ENCODE results near the gene HBM.
"Not testable (repeated sequence)": the region's sequence is repeated elsewhere in the genome, so short reads cannot be mapped to it uniquely, and the experiment has no call there.

Gene HBM

GRCh38 chr16:170788-171187 is 5.0 kb downstream of the HBM start:
- Histone ChIP-seq H3K36me3 (ENCODE audit: control insufficient read depth, insufficient read depth, low read length) (no peaks in the 10 kb centered on the region), H3K9ac (ENCODE audit: low read depth, low read length) (no peak overlapping the region), H3K27ac (ENCODE audit: low read depth, low read length) (no peak overlapping the region), H3K4me3 (ENCODE audit: low read depth, low read length) (no peak overlapping the region), H3K9me3 (ENCODE audit: control insufficient read depth, insufficient read depth, low read length) (no peaks in the 10 kb centered on the region), H3K27me3 (ENCODE audit: control insufficient read depth, insufficient read depth, low read length) (peaks cover 88% of the 10 kb centered on the region), H3K4me1 (ENCODE audit: control insufficient read depth, insufficient read depth, low read length) (peaks cover 17% of the 10 kb centered on the region)

DNA sequence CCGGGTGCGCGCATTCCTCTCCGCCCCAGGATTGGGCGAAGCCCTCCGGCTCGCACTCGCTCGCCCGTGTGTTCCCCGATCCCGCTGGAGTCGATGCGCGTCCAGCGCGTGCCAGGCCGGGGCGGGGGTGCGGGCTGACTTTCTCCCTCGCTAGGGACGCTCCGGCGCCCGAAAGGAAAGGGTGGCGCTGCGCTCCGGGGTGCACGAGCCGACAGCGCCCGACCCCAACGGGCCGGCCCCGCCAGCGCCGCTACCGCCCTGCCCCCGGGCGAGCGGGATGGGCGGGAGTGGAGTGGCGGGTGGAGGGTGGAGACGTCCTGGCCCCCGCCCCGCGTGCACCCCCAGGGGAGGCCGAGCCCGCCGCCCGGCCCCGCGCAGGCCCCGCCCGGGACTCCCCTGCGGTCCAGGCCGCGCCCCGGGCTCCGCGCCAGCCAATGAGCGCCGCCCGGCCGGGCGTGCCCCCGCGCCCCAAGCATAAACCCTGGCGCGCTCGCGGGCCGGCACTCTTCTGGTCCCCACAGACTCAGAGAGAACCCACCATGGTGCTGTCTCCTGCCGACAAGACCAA is 6.7 kb downstream of the HBM start, which contains the start of gene HBA2:
Gene HBA2 (plus strand): TSS at position 503 of the 568 bp plus-strand sequence. CDS start 37 bp downstream, at position 540.
- H3K9me3 ChIP-seq (ENCODE audit: control insufficient read depth, insufficient read depth, low read length); H3K9ac ChIP-seq (ENCODE audit: low read depth, low read length); H3K4me1 ChIP-seq (ENCODE audit: control insufficient read depth, insufficient read depth, low read length); H3K4me3 ChIP-seq (ENCODE audit: low read depth, low read length); H3K27ac ChIP-seq (ENCODE audit: low read depth, low read length); H3K36me3 ChIP-seq (ENCODE audit: control insufficient read depth, insufficient read depth, low read length): not testable (repeated sequence)
- H3K27me3 ChIP-seq (ENCODE audit: control insufficient read depth, insufficient read depth, low read length) = peaks cover 83% of the 10 kb centered on the region

GRCh38 chr16:173211-173854 is 7.6 kb downstream of the HBM start:
- H3K4me3 ChIP-seq (ENCODE audit: low read depth, low read length); H3K27ac ChIP-seq (ENCODE audit: low read depth, low read length); H3K36me3 ChIP-seq (ENCODE audit: control insufficient read depth, insufficient read depth, low read length); H3K9ac ChIP-seq (ENCODE audit: low read depth, low read length); H3K4me1 ChIP-seq (ENCODE audit: control insufficient read depth, insufficient read depth, low read length); H3K9me3 ChIP-seq (ENCODE audit: control insufficient read depth, insufficient read depth, low read length): not testable (repeated sequence)
- peaks cover 83% of the 10 kb centered on the region for H3K27me3 ChIP-seq (ENCODE audit: control insufficient read depth, insufficient read depth, low read length)

DNA sequence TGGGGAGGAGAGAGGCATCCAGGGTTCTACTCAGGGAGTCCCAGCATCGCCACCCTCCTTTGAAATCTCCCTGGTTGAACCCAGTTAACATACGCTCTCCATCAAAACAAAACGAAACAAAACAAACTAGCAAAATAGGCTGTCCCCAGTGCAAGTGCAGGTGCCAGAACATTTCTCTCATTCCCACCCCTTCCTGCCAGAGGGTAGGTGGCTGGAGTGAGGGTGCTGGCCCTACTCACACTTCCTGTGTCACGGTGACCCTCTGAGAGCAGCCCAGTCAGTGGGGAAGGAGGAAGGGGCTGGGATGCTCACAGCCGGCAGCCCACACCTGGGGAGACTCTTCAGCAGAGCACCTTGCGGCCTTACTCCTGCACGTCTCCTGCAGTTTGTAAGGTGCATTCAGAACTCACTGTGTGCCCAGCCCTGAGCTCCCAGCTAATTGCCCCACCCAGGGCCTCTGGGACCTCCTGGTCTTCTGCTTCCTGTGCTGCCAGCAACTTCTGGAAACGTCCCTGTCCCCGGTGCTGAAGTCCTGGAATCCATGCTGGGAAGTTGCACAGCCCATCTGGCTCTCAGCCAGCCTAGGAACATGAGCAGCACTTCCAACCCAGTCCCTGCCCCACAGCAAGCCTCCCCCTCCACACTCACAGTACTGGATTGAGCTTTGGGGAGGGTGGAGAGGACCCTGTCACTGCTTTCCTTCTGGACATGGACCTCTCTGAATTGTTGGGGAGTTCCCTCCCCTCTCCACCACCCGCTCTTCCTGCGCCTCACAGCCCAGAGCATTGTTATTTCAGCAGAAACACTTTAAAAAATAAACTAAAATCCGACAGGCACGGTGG is 8.4 kb downstream of the HBM start:
- H3K9ac ChIP-seq (ENCODE audit: low read depth, low read length); H3K27ac ChIP-seq (ENCODE audit: low read depth, low read length); H3K9me3 ChIP-seq (ENCODE audit: control insufficient read depth, insufficient read depth, low read length); H3K36me3 ChIP-seq (ENCODE audit: control insufficient read depth, insufficient read depth, low read length); H3K4me3 ChIP-seq (ENCODE audit: low read depth, low read length); H3K4me1 ChIP-seq (ENCODE audit: control insufficient read depth, insufficient read depth, low read length): not testable (repeated sequence)
- H3K27me3 ChIP-seq (ENCODE audit: control insufficient read depth, insufficient read depth, low read length) = peaks cover 83% of the 10 kb centered on the region

- Histone ChIP-seq H3K4me1 (ENCODE audit: control insufficient read depth, insufficient read depth, low read length) (0 out of 2 replicates have a peak, but pooled peaks cover 3% of the 10 kb centered on the region), H3K9ac (ENCODE audit: low read depth, low read length) (no peak overlapping the region), H3K27me3 (ENCODE audit: control insufficient read depth, insufficient read depth, low read length) (peaks cover 85% of the 10 kb centered on the region), H3K36me3 (ENCODE audit: control insufficient read depth, insufficient read depth, low read length) (no peaks in the 10 kb centered on the region), H3K27ac (ENCODE audit: low read depth, low read length) (no peak overlapping the region), H3K9me3 (ENCODE audit: control insufficient read depth, insufficient read depth, low read length) (no peaks in the 10 kb centered on the region), H3K4me3 (ENCODE audit: low read depth, low read length) (no peak overlapping the region)
Observed at GRCh38 chr16:175011-175949, 9.5 kb downstream of the HBM start.

- not testable (repeated sequence) for H3K4me1 ChIP-seq (ENCODE audit: control insufficient read depth, insufficient read depth, low read length); H3K4me3 ChIP-seq (ENCODE audit: low read depth, low read length); H3K36me3 ChIP-seq (ENCODE audit: control insufficient read depth, insufficient read depth, low read length); H3K27ac ChIP-seq (ENCODE audit: low read depth, low read length); H3K9ac ChIP-seq (ENCODE audit: low read depth, low read length); H3K9me3 ChIP-seq (ENCODE audit: control insufficient read depth, insufficient read depth, low read length)
- peaks cover 86% of the 10 kb centered on the region for H3K27me3 ChIP-seq (ENCODE audit: control insufficient read depth, insufficient read depth, low read length)
Observed at GRCh38 chr16:176006-176405, 10.2 kb downstream of the HBM start.

DNA sequence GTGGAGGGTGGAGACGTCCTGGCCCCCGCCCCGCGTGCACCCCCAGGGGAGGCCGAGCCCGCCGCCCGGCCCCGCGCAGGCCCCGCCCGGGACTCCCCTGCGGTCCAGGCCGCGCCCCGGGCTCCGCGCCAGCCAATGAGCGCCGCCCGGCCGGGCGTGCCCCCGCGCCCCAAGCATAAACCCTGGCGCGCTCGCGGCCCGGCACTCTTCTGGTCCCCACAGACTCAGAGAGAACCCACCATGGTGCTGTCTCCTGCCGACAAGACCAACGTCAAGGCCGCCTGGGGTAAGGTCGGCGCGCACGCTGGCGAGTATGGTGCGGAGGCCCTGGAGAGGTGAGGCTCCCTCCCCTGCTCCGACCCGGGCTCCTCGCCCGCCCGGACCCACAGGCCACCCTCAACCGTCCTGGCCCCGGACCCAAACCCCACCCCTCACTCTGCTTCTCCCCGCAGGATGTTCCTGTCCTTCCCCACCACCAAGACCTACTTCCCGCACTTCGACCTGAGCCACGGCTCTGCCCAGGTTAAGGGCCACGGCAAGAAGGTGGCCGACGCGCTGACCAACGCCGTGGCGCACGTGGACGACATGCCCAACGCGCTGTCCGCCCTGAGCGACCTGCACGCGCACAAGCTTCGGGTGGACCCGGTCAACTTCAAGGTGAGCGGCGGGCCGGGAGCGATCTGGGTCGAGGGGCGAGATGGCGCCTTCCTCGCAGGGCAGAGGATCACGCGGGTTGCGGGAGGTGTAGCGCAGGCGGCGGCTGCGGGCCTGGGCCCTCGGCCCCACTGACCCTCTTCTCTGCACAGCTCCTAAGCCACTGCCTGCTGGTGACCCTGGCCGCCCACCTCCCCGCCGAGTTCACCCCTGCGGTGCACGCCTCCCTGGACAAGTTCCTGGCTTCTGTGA is 11.0 kb downstream of the HBM start, which contains the start of gene HBA1:
Gene HBA1 (plus strand): TSS at position 204 of the 906 bp plus-strand sequence. CDS start 37 bp downstream, at position 241.
- not testable (repeated sequence) for H3K36me3 ChIP-seq (ENCODE audit: control insufficient read depth, insufficient read depth, low read length); H3K4me1 ChIP-seq (ENCODE audit: control insufficient read depth, insufficient read depth, low read length); H3K9ac ChIP-seq (ENCODE audit: low read depth, low read length); H3K9me3 ChIP-seq (ENCODE audit: control insufficient read depth, insufficient read depth, low read length); H3K4me3 ChIP-seq (ENCODE audit: low read depth, low read length); H3K27ac ChIP-seq (ENCODE audit: low read depth, low read length)
- peaks cover 82% of the 10 kb centered on the region for H3K27me3 ChIP-seq (ENCODE audit: control insufficient read depth, insufficient read depth, low read length)

- 0 out of 2 replicates have a peak, but pooled peaks cover 3% of the 10 kb centered on the region for H3K4me1 ChIP-seq (ENCODE audit: control insufficient read depth, insufficient read depth, low read length)
- no peaks in the 10 kb centered on the region for H3K36me3 ChIP-seq (ENCODE audit: control insufficient read depth, insufficient read depth, low read length)
- H3K27ac ChIP-seq (ENCODE audit: low read depth, low read length) = no peak overlapping the region
- H3K27me3 ChIP-seq (ENCODE audit: control insufficient read depth, insufficient read depth, low read length) = peaks cover 77% of the 10 kb centered on the region
- no peak overlapping the region for H3K4me3 ChIP-seq (ENCODE audit: low read depth, low read length)
- H3K9ac ChIP-seq (ENCODE audit: low read depth, low read length) = no peak overlapping the region
- H3K9me3 ChIP-seq (ENCODE audit: control insufficient read depth, insufficient read depth, low read length) = no peaks in the 10 kb centered on the region
Observed at GRCh38 chr16:177394-177822, 11.6 kb downstream of the HBM start.

DNA sequence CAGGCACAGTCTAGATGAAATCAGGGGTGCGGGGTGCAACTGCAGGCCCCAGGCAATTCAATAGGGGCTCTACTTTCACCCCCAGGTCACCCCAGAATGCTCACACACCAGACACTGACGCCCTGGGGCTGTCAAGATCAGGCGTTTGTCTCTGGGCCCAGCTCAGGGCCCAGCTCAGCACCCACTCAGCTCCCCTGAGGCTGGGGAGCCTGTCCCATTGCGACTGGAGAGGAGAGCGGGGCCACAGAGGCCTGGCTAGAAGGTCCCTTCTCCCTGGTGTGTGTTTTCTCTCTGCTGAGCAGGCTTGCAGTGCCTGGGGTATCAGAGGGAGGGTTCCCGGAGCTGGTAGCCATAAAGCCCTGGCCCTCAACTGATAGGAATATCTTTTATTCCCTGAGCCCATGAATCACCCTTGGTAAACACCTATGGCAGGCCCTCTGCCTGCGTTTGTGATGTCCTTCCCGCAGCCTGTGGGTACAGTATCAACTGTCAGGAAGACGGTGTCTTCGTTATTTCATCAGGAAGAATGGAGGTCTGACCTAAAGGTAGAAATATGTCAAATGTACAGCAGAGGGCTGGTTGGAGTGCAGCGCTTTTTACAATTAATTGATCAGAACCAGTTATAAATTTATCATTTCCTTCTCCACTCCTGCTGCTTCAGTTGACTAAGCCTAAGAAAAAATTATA is 12.3 kb downstream of the HBM start:
- Histone ChIP-seq H3K27ac (ENCODE audit: low read depth, low read length) (no peak overlapping the region), H3K9ac (ENCODE audit: low read depth, low read length) (no peak overlapping the region), H3K9me3 (ENCODE audit: control insufficient read depth, insufficient read depth, low read length) (no peaks in the 10 kb centered on the region), H3K36me3 (ENCODE audit: control insufficient read depth, insufficient read depth, low read length) (no peaks in the 10 kb centered on the region), H3K4me3 (ENCODE audit: low read depth, low read length) (no peak overlapping the region), H3K4me1 (ENCODE audit: control insufficient read depth, insufficient read depth, low read length) (0 out of 2 replicates have a peak, but pooled peaks cover 3% of the 10 kb centered on the region), H3K27me3 (ENCODE audit: control insufficient read depth, insufficient read depth, low read length) (peaks cover 76% of the 10 kb centered on the region)
